CD14-positive monocyte (primary cell): ENCODE data around the gene TTLL13. TPM values are rescaled to one million over a fixed set of nuclear protein-coding genes. Genes with fewer than 3 reads are reported as not detected.

Experiments
- DNase-seq, 3 donors: peaks; one replicate each; pipeline ENCODE4 v3.0.0-alpha.2; 2011 to 2022
- H2AFZ ChIP-seq: 2 replicates; pipeline ENCODE4 v1.6.0; 2012; ENCODE audit warnings: mild to moderate bottlenecking, low read depth, low read length, inconsistent platforms; ENCODE audit not compliant: insufficient read depth, poor library complexity, severe bottlenecking
- H3K27ac ChIP-seq, 2 donors: 1 replicate in 1 of 2; 2 replicates in 1 of 2; pipeline ENCODE4 v1.5.1; 2012 to 2013; ENCODE audit warnings: low read length in 2 of 2, control low read depth in 1 of 2, inconsistent platforms in 1 of 2, low read depth in 1 of 2, mild to moderate bottlenecking in 1 of 2
- H3K27me3 ChIP-seq, 2 donors: one replicate each; pipeline versions ENCODE4 v1.6.0 to v1.6.1; 2011 to 2013; ENCODE audit warnings: low read length in 2 of 2; ENCODE audit not compliant: control insufficient read depth in 2 of 2, insufficient read depth in 2 of 2
- H3K36me3 ChIP-seq, 2 donors: replicated peaks in 1 of 2; 1 replicate in 1 of 2; 2 replicates in 1 of 2; pipeline versions ENCODE4 v1.5.1 to v1.6.1; 2012 to 2013; ENCODE audit warnings: low read length in 2 of 2, control low read depth in 1 of 2, inconsistent platforms in 1 of 2, mild to moderate bottlenecking in 1 of 2; ENCODE audit not compliant: insufficient read depth in 2 of 2, control insufficient read depth in 1 of 2
- H3K4me1 ChIP-seq, 2 donors: 1 replicate in 1 of 2; 2 replicates in 1 of 2; pipeline versions ENCODE4 v1.5.1 to v1.6.1; 2012 to 2013; ENCODE audit warnings: low read length in 2 of 2, control low read depth in 1 of 2, inconsistent platforms in 1 of 2, mild to moderate bottlenecking in 1 of 2, moderate library complexity in 1 of 2; ENCODE audit not compliant: insufficient read depth in 2 of 2, control insufficient read depth in 1 of 2
- H3K4me2 ChIP-seq: replicated peaks from 2 replicates; pipeline ENCODE3; 2012; ENCODE audit warnings: low read length, moderate library complexity, mild to moderate bottlenecking; ENCODE audit not compliant: poor library complexity, severe bottlenecking; ENCODE audit errors: extremely low read depth
- H3K4me3 ChIP-seq, 3 experiments: fragments of 200-600 bp in 1 of 3; sonication (generic) in 1 of 3; replicated peaks in 1 of 3; 1 replicate in 2 of 3; 2 replicates in 1 of 3; pipeline ENCODE4 v1.5.1; 2011 to 2013; ENCODE audit warnings: low read length in 3 of 3, mild to moderate bottlenecking in 3 of 3, control low read depth in 2 of 3, low read depth in 2 of 3, inconsistent platforms in 1 of 3, moderate library complexity in 1 of 3
- H3K79me2 ChIP-seq: 2 replicates; pipeline ENCODE4 v1.6.0; 2012; ENCODE audit warnings: mild to moderate bottlenecking, control low read depth, inconsistent platforms, low read length, moderate library complexity; ENCODE audit not compliant: insufficient read depth
- H3K9ac ChIP-seq: 2 replicates; pipeline ENCODE4 v1.6.0; 2017; ENCODE audit warnings: low read length, mild to moderate bottlenecking; ENCODE audit not compliant: insufficient read depth, poor library complexity, severe bottlenecking
- H3K9me3 ChIP-seq, 2 donors: replicated peaks in 1 of 2; 1 replicate in 1 of 2; 2 replicates in 1 of 2; pipeline versions ENCODE4 v1.5.1 to v1.6.1; 2012 to 2013; ENCODE audit warnings: low read length in 2 of 2, control low read depth in 1 of 2; ENCODE audit not compliant: control insufficient read depth in 1 of 2, insufficient read depth in 1 of 2
- H4K20me1 ChIP-seq: 2 replicates; pipeline ENCODE4 v1.6.0; 2012; ENCODE audit warnings: mild to moderate bottlenecking, low read length, control low read depth, moderate library complexity; ENCODE audit not compliant: insufficient read depth
- H3K27ac Mint-ChIP-seq, 7 donors: one replicate each; pipeline ENCODE4 v1.8.0; 2020; ENCODE audit warnings: mild to moderate bottlenecking in 7 of 7, mixed read lengths in 7 of 7, moderate library complexity in 6 of 7, inconsistent platforms in 2 of 7
- H3K27me3 Mint-ChIP-seq, 3 donors: one replicate each; pipeline ENCODE4 v1.8.0; 2021 to 2022; ENCODE audit warnings: low read depth in 3 of 3, mild to moderate bottlenecking in 3 of 3, mixed read lengths in 3 of 3, moderate library complexity in 3 of 3, inconsistent platforms in 1 of 3
- H3K36me3 Mint-ChIP-seq, 2 donors: one replicate each; pipeline ENCODE4 v1.8.0; 2020; ENCODE audit warnings: mixed read lengths in 2 of 2, inconsistent platforms in 1 of 2, mild to moderate bottlenecking in 1 of 2
- H3K4me1 Mint-ChIP-seq: one replicate; pipeline ENCODE4 v1.8.0; 2020; ENCODE audit warnings: mild to moderate bottlenecking, mixed read lengths
- H3K4me3 Mint-ChIP-seq, 2 donors: one replicate each; pipeline ENCODE4 v1.8.0; 2020; ENCODE audit warnings: mild to moderate bottlenecking in 2 of 2, mixed read lengths in 2 of 2, moderate library complexity in 1 of 2
- H3K9me3 Mint-ChIP-seq, 7 donors: one replicate each; pipeline ENCODE4 v1.8.0; 2020 to 2022; ENCODE audit warnings: mixed read lengths in 7 of 7, mild to moderate bottlenecking in 6 of 7, moderate library complexity in 6 of 7, inconsistent platforms in 2 of 7
- CTCF ChIP-seq: fragments of 200-600 bp; IDR thresholded peaks from one replicate; pipeline ENCODE4 v1.8.0; 2022; ENCODE audit warnings: antibody characterized with exemption, mild to moderate bottlenecking
- WGBS: methylation state at CpG from one replicate; pipeline ENCODE4 v1.1.5; 2013; ENCODE audit warnings: missing lambda C conversion rate; ENCODE audit not compliant: insufficient coverage; 5-methylcytosine and 5-hydroxymethylcytosine counted together
- intact Hi-C, 2 donors: fragments of 100-400 bp; cut with micrococcal nuclease; formaldehyde crosslinking; loops; one replicate each; pipeline versions ENCODE4 v1.15.0 to v1.15.1; 2023
- polyA plus RNA-seq, 3 donors: library from polyadenylated mRNA; depleted of rRNA in 1 of 3; unstranded in 2 of 3; stranded (reverse) in 1 of 3; fragments of 300-500 nt in 2 of 3; fragments of >200 nt in 1 of 3; fragmentation: Illumina TruSeq in 2 of 3; gene quantifications; 1 replicate in 2 of 3; 2 replicates in 1 of 3; pipeline ENCODE4 v1.2.3, GENCODE V29; 2012 to 2021

TTLL13 gene
- polyA plus RNA-seq, 3 donors, result 0.08 to 0.13 TPM; not detected in 1

GRCh38 chr15:90205050-90205848, 44.1 kb upstream of the TTLL13 start:
- Mint-ChIP-seq H3K4me3 (no peak overlapping the region), H3K27ac (peak overlapping the region in 3 of 7 donors; percentile 26 to 71 (median 41)), H3K9me3 (peaks cover 0 to 2% (median 0%) of the 10 kb centered on the region in 7 donors), H3K27me3 (peaks cover 3 to 9% (median 6%) of the 10 kb centered on the region in 3 donors), H3K36me3 (peaks cover 54 to 74% of the 10 kb centered on the region in 2 donors), H3K4me1 (peaks cover 68% of the 10 kb centered on the region)
- peaks cover 37 to 58% of the 10 kb centered on the region in 2 donors for H3K36me3 ChIP-seq
- H3K4me1 ChIP-seq, result peaks cover 30 to 66% of the 10 kb centered on the region in 2 donors
- H3K27me3 ChIP-seq, result peaks cover 0 to 5% of the 10 kb centered on the region in 2 donors
- no peak for DNase-seq
- 87% methylated on average over 7 of the region's 10 CpGs for WGBS
- H3K27ac ChIP-seq, result peak overlapping the region in 1 of 2 donors; percentile 17
- peak overlapping the region; percentile 10 for H3K4me2 ChIP-seq
- no peaks in the 10 kb centered on the region for H3K9me3 ChIP-seq
- no peak overlapping the region for H3K9ac ChIP-seq
- H4K20me1 ChIP-seq, result peaks cover 97% of the 10 kb centered on the region
- H3K4me3 ChIP-seq, result no peak overlapping the region
- H2AFZ ChIP-seq, result no peak overlapping the region
- TF ChIP-seq CTCF, result no peak
- intact Hi-C loops, result loop anchor here in 1 of 2 donors (5.0 kb wide), 1 partner anchor 38 kb away; no protein-coding TSS in a partner anchor
- H3K79me2 ChIP-seq, result peaks cover 92% of the 10 kb centered on the region

- H3K4me3 ChIP-seq, result no peak overlapping the region
- peaks cover 0 to 2% (median 0%) of the 10 kb centered on the region in 7 donors for H3K9me3 Mint-ChIP-seq
- H3K27ac Mint-ChIP-seq, result peak overlapping the region in 4 of 7 donors; percentile 15 to 63 (median 40)
- H3K4me1 ChIP-seq, result peaks cover 28 to 66% of the 10 kb centered on the region in 2 donors
- no peaks in the 10 kb centered on the region for H3K9me3 ChIP-seq
- H3K27me3 ChIP-seq, result peaks cover 0 to 5% of the 10 kb centered on the region in 2 donors
- peaks cover 92% of the 10 kb centered on the region for H3K79me2 ChIP-seq
- peaks cover 68% of the 10 kb centered on the region for H3K4me1 Mint-ChIP-seq
- H3K27me3 Mint-ChIP-seq, result peaks cover 2 to 9% (median 6%) of the 10 kb centered on the region in 3 donors
- peaks cover 41 to 64% of the 10 kb centered on the region in 2 donors for H3K36me3 ChIP-seq
- no peak overlapping the region for H3K4me3 Mint-ChIP-seq
- no peak for TF ChIP-seq CTCF
- intact Hi-C loops, result loop anchor here in 1 of 2 donors (5.0 kb wide), 1 partner anchor 39 kb away; no protein-coding TSS in a partner anchor
- H2AFZ ChIP-seq, result no peak overlapping the region
- peak overlapping the region in 1 of 2 donors; percentile 34 for H3K27ac ChIP-seq
- 0% methylated on average over 3 of the region's 5 CpGs for WGBS
- H3K36me3 Mint-ChIP-seq, result peaks cover 59 to 80% of the 10 kb centered on the region in 2 donors
- DNase-seq, result peak in 2 of 3 donors; percentile 34 to 75
- peaks cover 97% of the 10 kb centered on the region for H4K20me1 ChIP-seq
- H3K9ac ChIP-seq, result no peak overlapping the region
- peak overlapping the region; percentile 10 for H3K4me2 ChIP-seq
Observed at GRCh38 chr15:90205886-90206285, 43.5 kb upstream of the TTLL13 start.
